HepG2 (cell line): Measurements from ENCODE around the gene GRK4. TPM values are rescaled to one million over a fixed set of nuclear protein-coding genes. Genes with fewer than 3 reads are reported as not detected.

Experiments used
- BRD4 ChIP-seq: sonication (generic); formaldehyde crosslinking; IDR thresholded peaks from 2 replicates; pipeline ENCODE4 v1.4.0; 2020; ENCODE audit warnings: missing genetic modification reagents
- HBP1 ChIP-seq: IDR thresholded peaks from 2 replicates; pipeline ENCODE4 v1.6.1; 2016; ENCODE audit warnings: low read depth, control low read depth
- MED8 ChIP-seq: sonication (generic); formaldehyde crosslinking; IDR thresholded peaks from 2 replicates; pipeline ENCODE4 v1.8.1; 2023; ENCODE audit warnings: mild to moderate bottlenecking, missing genetic modification reagents; ENCODE audit not compliant: insufficient replicate concordance
- MIER2 ChIP-seq: IDR thresholded peaks from 2 replicates; pipeline ENCODE4 v1.6.1; 2016; ENCODE audit warnings: missing biosample characterization, missing genetic modification reagents
- MIER3 ChIP-seq: IDR thresholded peaks from 2 replicates; pipeline ENCODE4 v1.6.1; 2016; ENCODE audit warnings: missing compliant biosample characterization, borderline replicate concordance
- NCOA5 ChIP-seq: sonication (generic); formaldehyde crosslinking; IDR thresholded peaks from 2 replicates; pipeline ENCODE4 v1.4.0; 2020; ENCODE audit warnings: missing genetic modification reagents
- PHF21A ChIP-seq: sonication (generic); formaldehyde crosslinking; IDR thresholded peaks from 2 replicates; pipeline ENCODE4 v1.5.0; 2020; ENCODE audit warnings: mild to moderate bottlenecking, missing genetic modification reagents
- PHF5A ChIP-seq: IDR thresholded peaks from one replicate; pipeline ENCODE4 v1.6.1; 2018; ENCODE audit warnings: low read depth, missing genetic modification reagents; ENCODE audit not compliant: unreplicated experiment
- POLR2AphosphoS2 ChIP-seq: IDR thresholded peaks from 2 replicates; pipeline ENCODE4 v1.6.1; 2011; ENCODE audit warnings: low read depth, low read length, improper control_type of control experiment
- SIX1 ChIP-seq: sonication (generic); formaldehyde crosslinking; IDR thresholded peaks from 2 replicates; pipeline ENCODE4 v1.4.0; 2020; ENCODE audit warnings: missing genetic modification reagents, borderline replicate concordance
- TRIM22 ChIP-seq: fragments of 450-650 bp; IDR thresholded peaks from 2 replicates; pipeline ENCODE4 v1.6.1; 2017
- ZNF562 ChIP-seq: sonication (generic); formaldehyde crosslinking; IDR thresholded peaks from 2 replicates; pipeline ENCODE4 v1.8.0; 2022; ENCODE audit warnings: missing genetic modification reagents, borderline replicate concordance
- ZNF609 ChIP-seq: sonication (generic); formaldehyde crosslinking; IDR thresholded peaks from 2 replicates; pipeline ENCODE4 v1.4.0; 2020; ENCODE audit warnings: mild to moderate bottlenecking, missing genetic modification reagents, borderline replicate concordance
- ZNF720 ChIP-seq: sonication (generic); formaldehyde crosslinking; IDR thresholded peaks from 2 replicates; pipeline ENCODE4 v1.4.0; 2020; ENCODE audit warnings: missing genetic modification reagents
- polyA plus RNA-seq, 8 experiments: library from polyadenylated mRNA; depleted of rRNA in 3 of 8; stranded (reverse) in 7 of 8; unstranded in 1 of 8; fragments of >200 nt; fragmentation: Illumina TruSeq in 4 of 8; extraction: Trizol in 4 of 8; gene quantifications; 2 replicates each; pipeline versions ENCODE4 v1.2.1 to v1.2.3, GENCODE V29; 2011 to 2016; ENCODE audit warnings: low read depth in 4 of 8, missing spikeins in 1 of 8, mixed read lengths in 1 of 8; ENCODE audit not compliant: insufficient read depth in 1 of 8
- total RNA-seq, 5 experiments: library from RNA; depleted of rRNA; stranded (reverse); fragments of >200 nt; fragmentation: Illumina TruSeq; extraction: Trizol; gene quantifications; 2 replicates each; pipeline ENCODE4 v1.2.3, GENCODE V29; 2016; ENCODE audit warnings: low read depth in 1 of 5
- TF ChIP-seq, protein P1 (sequence below): IDR thresholded peaks from 2 replicates; pipeline ENCODE4 v1.6.1; 2016; ENCODE audit warnings: missing biosample characterization, missing genetic modification reagents, low read depth
- TF ChIP-seq, protein P2 (sequence below): sonication (generic); formaldehyde crosslinking; IDR thresholded peaks from 2 replicates; pipeline ENCODE4 v1.5.1; 2020; ENCODE audit warnings: missing genetic modification reagents, mild to moderate bottlenecking, borderline replicate concordance

Gene GRK4
- total and polyA plus RNA-seq, 2 of the 13 experiments (the other 11 are each of a cell fraction or from before 2014, with no cell fraction given): 1.8 to 2.0 TPM

DNA sequence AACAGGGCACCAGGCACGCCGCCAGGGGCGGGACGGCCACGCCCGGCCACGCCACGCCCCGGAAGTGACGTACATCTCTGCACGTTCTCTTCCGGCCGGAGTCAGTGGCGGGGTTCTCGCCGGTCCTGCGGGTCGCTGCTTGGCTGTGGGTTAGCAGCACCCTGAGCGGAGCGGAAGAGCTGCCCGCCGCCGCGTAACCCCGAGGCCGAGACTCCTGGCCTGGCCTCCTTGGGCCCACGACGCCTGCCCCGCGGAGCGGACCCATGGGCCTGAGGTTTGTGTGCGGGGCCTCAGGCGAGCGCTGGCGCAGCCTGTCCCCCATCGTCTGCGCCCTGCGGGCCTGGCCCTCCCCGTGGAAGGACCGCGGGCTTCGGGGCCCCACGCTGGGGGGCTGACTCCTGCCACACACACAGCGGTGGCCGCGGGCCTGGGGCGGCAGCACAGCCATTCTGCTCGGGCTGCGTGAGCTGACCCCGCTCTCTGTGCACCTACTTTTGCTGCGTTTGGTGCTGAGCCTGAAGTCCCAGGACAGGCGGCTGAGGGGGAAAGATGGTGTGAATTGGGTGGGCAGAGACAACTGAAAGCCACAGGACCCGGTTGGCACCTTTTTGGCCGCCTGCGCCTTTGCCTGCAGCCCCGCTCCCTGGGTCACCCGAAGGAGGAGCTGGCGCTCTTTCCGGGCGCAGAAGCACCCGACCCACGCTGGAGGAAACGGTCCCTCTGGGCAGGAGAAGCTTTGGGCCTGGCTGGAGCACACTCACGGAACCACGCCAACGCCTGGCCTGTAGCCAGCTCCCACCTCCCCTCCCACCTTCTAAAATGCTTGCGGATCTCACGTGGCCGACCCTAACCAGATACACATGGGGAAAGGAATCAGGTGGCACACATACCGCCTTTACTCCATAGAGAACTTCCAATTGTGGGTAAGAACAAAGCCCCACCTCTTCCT is 28.3 kb upstream of the GRK4 start (continued):
- TF ChIP-seq MED8 (CRISPR knock-in tag): peak; percentile 60
- TF ChIP-seq, protein P1, sequence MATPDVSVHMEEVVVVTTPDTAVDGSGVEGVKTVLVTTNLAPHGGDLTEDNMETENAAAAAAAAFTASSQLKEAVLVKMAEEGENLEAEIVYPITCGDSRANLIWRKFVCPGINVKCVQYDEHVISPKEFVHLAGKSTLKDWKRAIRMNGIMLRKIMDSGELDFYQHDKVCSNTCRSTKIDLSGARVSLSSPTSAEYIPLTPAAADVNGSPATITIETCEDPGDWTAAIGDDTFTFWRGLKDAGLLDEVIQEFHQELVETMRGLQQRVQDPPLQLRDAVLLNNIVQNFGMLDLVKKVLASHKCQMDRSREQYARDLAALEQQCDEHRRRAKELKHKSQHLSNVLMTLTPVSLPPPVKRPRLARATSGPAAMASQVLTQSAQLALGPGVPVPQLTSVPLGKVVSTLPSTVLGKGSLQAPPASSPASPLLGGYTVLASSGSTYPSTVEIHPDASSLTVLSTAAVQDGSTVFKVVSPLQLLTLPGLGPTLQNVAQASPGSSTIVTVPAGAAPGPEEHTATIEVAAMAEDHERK (CRISPR knock-in tag): 0 out of 2 replicates have a peak, but pooled peaks have one; percentile 28
- TF ChIP-seq MIER3 (CRISPR knock-in tag): no peak
- TF ChIP-seq ZNF562: no peak
- TF ChIP-seq PHF21A (CRISPR knock-in tag): 0 out of 2 replicates have a peak, but pooled peaks have one; percentile 26
- TF ChIP-seq HBP1 (CRISPR knock-in tag): peak; percentile 64; the same call in 1 of the 2 replicates
- TF ChIP-seq POLR2AphosphoS2: no peak
- no peak; the same call in 1 of the 2 replicates for TF ChIP-seq BRD4 (CRISPR knock-in tag)
- no peak for TF ChIP-seq SIX1 (CRISPR knock-in tag)
- no peak for TF ChIP-seq NCOA5 (CRISPR knock-in tag)
- TF ChIP-seq PHF5A (CRISPR knock-in tag): no peak
- TF ChIP-seq MIER2 (CRISPR knock-in tag): no peak; the same call in 1 of the 2 replicates
- no peak for TF ChIP-seq ZNF720 (CRISPR knock-in tag)
- peak; percentile 45; the same call in 1 of the 2 replicates for TF ChIP-seq ZNF609 (CRISPR knock-in tag)
- TF ChIP-seq TRIM22: no peak
- TF ChIP-seq, protein P2, sequence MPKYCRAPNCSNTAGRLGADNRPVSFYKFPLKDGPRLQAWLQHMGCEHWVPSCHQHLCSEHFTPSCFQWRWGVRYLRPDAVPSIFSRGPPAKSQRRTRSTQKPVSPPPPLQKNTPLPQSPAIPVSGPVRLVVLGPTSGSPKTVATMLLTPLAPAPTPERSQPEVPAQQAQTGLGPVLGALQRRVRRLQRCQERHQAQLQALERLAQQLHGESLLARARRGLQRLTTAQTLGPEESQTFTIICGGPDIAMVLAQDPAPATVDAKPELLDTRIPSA: no peak
